Osteocyte (in vitro differentiated cells): ENCODE measurements around the gene LRPPRC. TPM values are rescaled to one million over a fixed set of nuclear protein-coding genes. Genes with fewer than 3 reads are reported as not detected.
A peak's percentile ranks its signal among the peaks of the same experiment; 100 is the strongest.

ENCODE experiments used
- DNase-seq: peaks from one replicate; pipeline ENCODE4 v3.0.0; 2021; ENCODE audit warnings: mixed read lengths; ENCODE audit not compliant: unreplicated experiment; ENCODE audit errors: extremely low spot score
- H3K27ac Mint-ChIP-seq: one replicate; pipeline ENCODE4 v1.8.0; 2021; ENCODE audit warnings: mild to moderate bottlenecking, mixed read lengths; ENCODE audit not compliant: unreplicated experiment
- H3K27me3 Mint-ChIP-seq: one replicate; pipeline ENCODE4 v1.8.0; 2021; ENCODE audit warnings: mixed read lengths; ENCODE audit not compliant: unreplicated experiment
- H3K36me3 Mint-ChIP-seq: one replicate; pipeline ENCODE4 v1.8.0; 2021; ENCODE audit warnings: mixed read lengths; ENCODE audit not compliant: unreplicated experiment
- H3K4me1 Mint-ChIP-seq: one replicate; pipeline ENCODE4 v1.8.0; 2021; ENCODE audit warnings: mixed read lengths; ENCODE audit not compliant: unreplicated experiment
- H3K4me3 Mint-ChIP-seq: one replicate; pipeline ENCODE4 v1.8.0; 2021; ENCODE audit warnings: mild to moderate bottlenecking, moderate library complexity, mixed read lengths; ENCODE audit not compliant: unreplicated experiment
- H3K9me3 Mint-ChIP-seq: one replicate; pipeline ENCODE4 v1.8.0; 2021; ENCODE audit warnings: mixed read lengths; ENCODE audit not compliant: unreplicated experiment
- total RNA-seq: library from RNA; stranded (reverse); gene quantifications from 2 replicates; pipeline ENCODE4 v1.2.1, GENCODE V29; 2021
- TF ChIP-seq, protein P1 (sequence below): fragments of 200-600 bp; sonication (generic); IDR thresholded peaks from 2 replicates; pipeline ENCODE4 v1.5.0; 2021; ENCODE audit warnings: antibody characterized with exemption, mild to moderate bottlenecking, moderate library complexity

The LRPPRC gene
- total RNA-seq, 1 donor from 2014 or later = 73.8 TPM

DNA sequence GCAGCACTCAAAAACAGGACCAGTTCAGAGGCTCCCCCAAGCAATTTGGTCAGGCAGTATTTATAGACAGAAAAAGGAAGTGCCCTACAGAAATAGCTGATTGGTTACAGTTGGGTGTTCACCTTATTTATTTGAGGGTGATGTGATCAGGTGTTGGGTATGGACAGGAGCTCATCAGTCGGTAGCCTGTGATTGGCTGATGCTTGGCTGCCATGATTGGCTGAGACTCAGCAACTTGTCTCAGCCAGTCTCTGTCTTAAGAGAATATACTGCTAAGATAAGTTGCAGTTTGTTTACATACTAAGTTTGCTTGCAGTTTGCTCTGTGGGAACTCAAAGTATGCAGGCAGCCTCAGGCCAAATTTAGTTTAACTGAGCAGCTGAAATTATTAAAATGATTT lies 147.6 kb downstream of the LRPPRC start:
- H3K36me3 Mint-ChIP-seq = no peaks in the 10 kb centered on the region
- no peaks in the 10 kb centered on the region for H3K4me1 Mint-ChIP-seq
- no peak overlapping the region for H3K27ac Mint-ChIP-seq
- no peak for DNase-seq
- no peaks in the 10 kb centered on the region for H3K9me3 Mint-ChIP-seq
- peaks cover 13% of the 10 kb centered on the region for H3K27me3 Mint-ChIP-seq
- TF ChIP-seq, protein P1, sequence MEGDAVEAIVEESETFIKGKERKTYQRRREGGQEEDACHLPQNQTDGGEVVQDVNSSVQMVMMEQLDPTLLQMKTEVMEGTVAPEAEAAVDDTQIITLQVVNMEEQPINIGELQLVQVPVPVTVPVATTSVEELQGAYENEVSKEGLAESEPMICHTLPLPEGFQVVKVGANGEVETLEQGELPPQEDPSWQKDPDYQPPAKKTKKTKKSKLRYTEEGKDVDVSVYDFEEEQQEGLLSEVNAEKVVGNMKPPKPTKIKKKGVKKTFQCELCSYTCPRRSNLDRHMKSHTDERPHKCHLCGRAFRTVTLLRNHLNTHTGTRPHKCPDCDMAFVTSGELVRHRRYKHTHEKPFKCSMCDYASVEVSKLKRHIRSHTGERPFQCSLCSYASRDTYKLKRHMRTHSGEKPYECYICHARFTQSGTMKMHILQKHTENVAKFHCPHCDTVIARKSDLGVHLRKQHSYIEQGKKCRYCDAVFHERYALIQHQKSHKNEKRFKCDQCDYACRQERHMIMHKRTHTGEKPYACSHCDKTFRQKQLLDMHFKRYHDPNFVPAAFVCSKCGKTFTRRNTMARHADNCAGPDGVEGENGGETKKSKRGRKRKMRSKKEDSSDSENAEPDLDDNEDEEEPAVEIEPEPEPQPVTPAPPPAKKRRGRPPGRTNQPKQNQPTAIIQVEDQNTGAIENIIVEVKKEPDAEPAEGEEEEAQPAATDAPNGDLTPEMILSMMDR = no peak
- no peak overlapping the region for H3K4me3 Mint-ChIP-seq

DNA sequence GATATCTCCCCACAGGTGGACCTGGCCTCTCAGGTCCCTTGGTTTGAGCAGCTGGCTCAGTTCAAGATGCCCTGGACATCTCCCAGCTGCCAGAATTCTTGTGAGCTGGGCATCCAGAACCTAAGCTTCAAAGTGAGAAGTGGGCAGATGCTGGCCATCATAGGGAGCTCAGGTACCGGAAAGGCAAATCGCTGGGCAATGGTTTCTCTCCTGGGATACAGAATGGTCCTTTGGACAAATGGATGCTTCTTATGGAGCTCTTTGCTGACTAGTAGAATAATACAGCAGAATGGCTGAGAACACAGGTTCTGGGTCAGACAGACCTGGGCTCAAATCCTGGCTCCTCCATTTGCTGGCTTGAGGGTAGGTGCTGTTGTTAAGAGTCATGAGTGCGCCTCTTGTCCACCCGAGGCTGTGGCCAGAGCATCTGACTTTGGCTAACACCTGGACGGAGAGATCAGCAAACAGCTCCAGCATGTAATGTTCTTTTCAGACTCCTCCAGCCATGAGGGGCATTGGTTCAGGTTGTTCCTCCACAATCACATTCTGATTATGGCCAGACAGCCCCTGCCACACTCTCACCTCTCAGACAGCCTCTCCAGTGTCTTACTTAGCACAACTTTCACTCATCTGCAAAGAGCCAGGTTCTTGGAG lies 149.5 kb downstream of the LRPPRC start:
- H3K27me3 Mint-ChIP-seq = peaks cover 13% of the 10 kb centered on the region
- TF ChIP-seq, protein P1 = no peak
- H3K36me3 Mint-ChIP-seq = no peaks in the 10 kb centered on the region
- H3K4me3 Mint-ChIP-seq = no peak overlapping the region
- peak; percentile 67 for DNase-seq
- H3K27ac Mint-ChIP-seq = no peak overlapping the region
- H3K4me1 Mint-ChIP-seq = no peaks in the 10 kb centered on the region
- no peaks in the 10 kb centered on the region for H3K9me3 Mint-ChIP-seq

DNA sequence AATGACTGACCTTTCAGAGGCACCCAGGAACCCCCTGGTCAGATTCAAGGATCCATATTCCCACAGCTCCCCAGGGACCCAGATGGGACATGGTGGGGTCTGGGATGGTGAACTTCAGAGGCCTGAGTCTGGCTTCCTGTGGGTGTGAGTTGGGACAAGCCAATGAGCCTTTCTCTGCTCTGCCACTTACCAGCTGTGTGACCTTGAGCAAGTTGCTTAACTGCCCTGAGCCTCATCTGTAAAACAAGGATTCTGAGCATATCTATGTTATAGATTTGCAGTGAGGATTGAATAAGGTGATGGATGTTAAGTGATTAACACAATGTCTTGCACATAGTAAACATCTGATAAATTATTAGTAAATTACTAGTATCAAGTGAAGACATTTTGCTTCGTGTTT lies 150.6 kb downstream of the LRPPRC start:
- TF ChIP-seq, protein P1 = no peak
- Mint-ChIP-seq H3K9me3 (no peaks in the 10 kb centered on the region), H3K27me3 (peaks cover 13% of the 10 kb centered on the region), H3K4me1 (no peaks in the 10 kb centered on the region), H3K4me3 (no peak overlapping the region), H3K27ac (no peak overlapping the region), H3K36me3 (no peaks in the 10 kb centered on the region)
- no peak for DNase-seq

DNA sequence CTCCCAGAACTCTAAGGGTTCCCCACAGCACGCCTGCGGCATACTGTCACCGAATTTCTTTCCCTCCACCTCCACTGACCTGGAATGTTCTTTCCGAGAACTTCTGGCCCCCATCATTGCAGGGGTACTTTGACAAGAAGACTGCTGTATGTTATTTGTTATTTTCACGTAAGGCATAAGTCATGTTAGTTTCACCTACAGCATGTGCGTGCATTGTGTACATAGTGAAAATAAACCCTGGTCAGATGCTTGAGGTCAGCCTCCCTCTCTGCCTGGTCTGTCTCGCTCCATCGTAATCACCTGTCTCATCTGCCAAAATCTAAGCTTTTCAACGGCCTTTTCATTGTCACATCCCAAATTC lies 152.9 kb downstream of the LRPPRC start:
- H3K4me1 Mint-ChIP-seq = peaks cover 4% of the 10 kb centered on the region
- no peaks in the 10 kb centered on the region for H3K9me3 Mint-ChIP-seq
- no peak for DNase-seq
- H3K27ac Mint-ChIP-seq = no peak overlapping the region
- TF ChIP-seq, protein P1 = no peak
- no peaks in the 10 kb centered on the region for H3K36me3 Mint-ChIP-seq
- H3K4me3 Mint-ChIP-seq = no peak overlapping the region
- H3K27me3 Mint-ChIP-seq = peaks cover 13% of the 10 kb centered on the region

DNA sequence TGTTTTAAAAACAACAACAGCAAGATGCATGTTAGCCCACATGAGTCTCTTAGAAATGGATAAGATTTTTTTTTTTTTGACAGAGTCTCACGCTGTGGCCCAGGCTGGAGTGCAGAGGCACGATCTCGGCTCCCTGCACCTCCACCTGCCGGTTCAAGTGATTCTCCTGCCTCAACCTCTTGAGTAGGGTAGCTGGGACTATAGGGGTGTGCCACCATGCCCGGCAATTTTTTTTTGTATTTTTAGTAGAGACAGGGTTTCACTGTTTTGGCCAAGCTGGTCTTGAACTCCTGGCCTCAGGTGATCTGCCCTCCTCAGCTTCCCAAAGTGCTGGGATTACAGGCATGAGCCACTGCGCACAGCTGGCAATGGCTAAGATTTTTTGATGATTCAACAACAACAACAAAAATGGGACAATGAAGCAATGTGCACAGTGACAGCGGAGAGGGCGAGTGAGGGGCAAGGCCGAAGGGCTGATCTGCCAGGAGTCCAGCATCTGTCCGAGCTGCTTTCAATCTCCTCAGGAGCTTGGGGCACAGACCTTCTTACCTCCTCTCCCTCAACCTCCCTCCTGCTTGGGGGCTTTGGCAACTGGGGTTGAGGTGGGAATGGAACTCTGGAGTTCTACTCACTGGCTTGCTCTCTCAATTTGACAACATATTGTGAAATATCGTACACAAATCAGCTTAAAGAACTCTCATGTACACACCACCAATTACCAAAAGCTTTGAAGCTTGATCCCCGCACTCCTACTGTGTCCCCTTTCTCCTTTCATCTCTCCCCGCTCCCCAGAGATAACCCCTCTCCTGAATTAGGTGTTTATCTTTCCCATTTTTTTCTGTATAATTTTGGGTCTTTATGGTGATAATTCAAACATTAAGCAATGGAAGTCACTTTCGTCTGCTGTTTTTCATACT lies 153.6 kb downstream of the LRPPRC start:
- no peaks in the 10 kb centered on the region for H3K36me3 Mint-ChIP-seq
- no peaks in the 10 kb centered on the region for H3K9me3 Mint-ChIP-seq
- no peak overlapping the region for H3K4me3 Mint-ChIP-seq
- no peak for DNase-seq
- H3K27ac Mint-ChIP-seq = no peak overlapping the region
- TF ChIP-seq, protein P1 = no peak
- H3K4me1 Mint-ChIP-seq = peaks cover 4% of the 10 kb centered on the region
- H3K27me3 Mint-ChIP-seq = peaks cover 11% of the 10 kb centered on the region
